ENCODE data around the gene DNM2. TPM values are rescaled to one million over a fixed set of nuclear protein-coding genes. Genes with fewer than 3 reads are reported as not detected.

The DNM2 gene
- polyA plus RNA-seq, 1 donor: 131 TPM

DNA sequence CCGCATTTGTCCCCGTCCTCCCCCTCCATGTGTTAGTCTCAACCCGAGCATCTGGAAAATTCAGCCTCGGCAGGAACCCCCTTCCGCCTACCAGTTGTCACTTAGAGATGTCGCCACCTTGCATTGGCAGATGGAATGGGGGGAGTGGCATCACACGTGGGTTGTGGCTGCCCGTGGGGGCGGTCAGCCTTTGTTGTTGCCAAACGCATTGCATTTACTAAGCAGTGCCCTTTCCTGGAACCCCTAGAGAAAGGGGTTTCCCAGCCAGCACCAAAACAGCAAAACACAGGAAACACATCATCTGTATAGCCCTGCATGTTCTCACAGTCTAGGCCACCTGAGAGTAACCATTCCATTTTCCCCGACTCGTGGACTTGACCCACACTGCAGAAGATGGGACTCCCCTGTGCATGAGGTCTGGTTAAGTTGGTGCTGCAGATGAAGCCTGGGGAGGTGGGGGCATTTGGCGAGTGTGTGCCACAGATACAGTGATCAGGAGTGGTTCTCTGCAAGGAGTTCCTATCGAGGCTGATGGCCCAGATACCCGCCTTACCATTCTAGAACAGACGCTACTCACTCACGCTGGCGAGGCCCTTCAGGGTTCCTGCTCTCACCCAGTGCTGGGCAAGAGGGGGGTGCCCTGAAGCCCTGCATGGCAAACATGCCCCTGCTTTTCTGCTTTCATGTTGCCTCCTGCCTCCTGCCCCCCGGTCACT is 79.8 kb downstream of the DNM2 start:
- no peak for DNase-seq
- Histone ChIP-seq H3K4me1 (ENCODE audit: control insufficient read depth, insufficient read depth, low read length) (no peaks in the 10 kb centered on the region), H3K27ac (ENCODE audit: low read length) (no peak overlapping the region), H3K9me3 (ENCODE audit: control insufficient read depth, low read depth, low read length) (no peaks in the 10 kb centered on the region), H3K36me3 (ENCODE audit: control insufficient read depth, insufficient read depth, low read length) (peaks cover 91% of the 10 kb centered on the region), H3K4me3 (ENCODE audit: low read length) (no peak overlapping the region), H3K27me3 (ENCODE audit: control insufficient read depth, insufficient read depth, low read length) (no peaks in the 10 kb centered on the region)
- WGBS (ENCODE audit: insufficient coverage, low lambda C conversion rate): no CpG with 5 or more reads among the region's 19 CpGs

DNA sequence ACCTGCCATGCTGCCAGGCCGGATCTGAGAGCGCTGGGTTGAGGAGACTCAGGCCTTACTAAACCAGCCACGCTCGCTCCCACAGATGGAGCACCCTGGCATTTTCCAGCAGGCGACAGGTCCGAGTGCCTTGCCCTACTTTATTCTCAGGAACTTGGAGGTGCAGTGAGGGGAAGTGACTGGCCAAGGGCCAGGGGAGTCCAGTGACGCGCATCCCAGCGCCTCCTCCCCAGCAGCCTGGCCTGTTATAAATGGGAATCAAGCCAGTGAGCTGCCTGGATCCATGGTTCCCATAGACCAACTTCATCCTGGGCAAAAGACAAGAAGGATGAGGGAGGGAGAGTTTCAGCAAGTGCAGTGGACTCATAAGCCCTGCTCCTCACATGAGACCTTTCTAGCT is 82.6 kb downstream of the DNM2 start:
- no peak overlapping the region for H3K4me3 ChIP-seq (ENCODE audit: low read length)
- no peak overlapping the region for H3K27ac ChIP-seq (ENCODE audit: low read length)
- H3K36me3 ChIP-seq (ENCODE audit: control insufficient read depth, insufficient read depth, low read length): peaks cover 91% of the 10 kb centered on the region
- no peaks in the 10 kb centered on the region for H3K4me1 ChIP-seq (ENCODE audit: control insufficient read depth, insufficient read depth, low read length)
- no peak for DNase-seq
- H3K9me3 ChIP-seq (ENCODE audit: control insufficient read depth, low read depth, low read length): peaks cover 3% of the 10 kb centered on the region
- H3K27me3 ChIP-seq (ENCODE audit: control insufficient read depth, insufficient read depth, low read length): no peaks in the 10 kb centered on the region
- no CpG with 5 or more reads among the region's 9 CpGs for WGBS (ENCODE audit: insufficient coverage, low lambda C conversion rate)

DNA sequence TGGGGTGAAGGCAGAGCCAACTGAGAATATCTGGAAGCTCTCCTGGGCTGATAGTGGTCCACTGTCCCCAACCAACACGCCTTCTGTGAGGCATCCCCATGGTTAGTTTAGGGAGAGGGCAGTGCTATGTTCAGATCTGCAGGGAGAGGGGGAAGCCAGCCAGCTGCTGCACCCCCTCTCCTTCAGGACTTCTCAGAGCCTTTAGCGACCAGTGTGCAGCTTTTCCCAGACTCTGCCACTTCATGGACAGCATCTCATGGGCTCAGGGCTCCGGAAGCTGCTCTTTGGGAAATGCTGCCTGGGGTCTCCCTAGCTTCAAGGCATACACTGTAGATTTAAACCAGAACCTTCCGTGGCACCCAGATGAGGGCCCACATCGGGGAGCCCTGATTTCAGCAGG is 84.6 kb downstream of the DNM2 start:
- peaks cover 3% of the 10 kb centered on the region for H3K9me3 ChIP-seq (ENCODE audit: control insufficient read depth, low read depth, low read length)
- no peak overlapping the region for H3K4me3 ChIP-seq (ENCODE audit: low read length)
- DNase-seq: no peak
- H3K27ac ChIP-seq (ENCODE audit: low read length): no peak overlapping the region
- WGBS (ENCODE audit: insufficient coverage, low lambda C conversion rate): no CpG with 5 or more reads among the region's 5 CpGs
- peaks cover 83% of the 10 kb centered on the region for H3K36me3 ChIP-seq (ENCODE audit: control insufficient read depth, insufficient read depth, low read length)
- H3K27me3 ChIP-seq (ENCODE audit: control insufficient read depth, insufficient read depth, low read length): no peaks in the 10 kb centered on the region
- H3K4me1 ChIP-seq (ENCODE audit: control insufficient read depth, insufficient read depth, low read length): no peaks in the 10 kb centered on the region

DNA sequence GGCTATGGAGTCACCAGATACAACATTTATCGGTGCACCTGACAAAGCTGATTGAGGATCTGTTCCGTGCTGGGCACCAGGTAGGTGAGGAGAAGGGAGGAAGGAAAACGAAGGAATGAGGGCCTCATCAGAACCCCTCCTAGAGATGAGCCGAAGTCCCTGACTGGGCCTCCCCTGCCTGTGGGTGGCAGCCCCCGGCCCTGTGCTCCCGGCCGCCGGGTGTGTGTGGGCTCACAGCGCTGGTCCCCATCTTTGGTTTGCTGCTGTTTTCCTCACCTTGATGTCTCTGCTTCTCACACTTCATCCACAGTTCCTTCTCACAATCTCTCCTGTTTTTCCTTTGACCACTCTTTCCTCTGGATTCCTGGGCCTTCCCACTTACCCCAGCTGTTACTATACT is 85.4 kb downstream of the DNM2 start:
- no CpG with 5 or more reads among the region's 9 CpGs for WGBS (ENCODE audit: insufficient coverage, low lambda C conversion rate)
- Histone ChIP-seq H3K4me1 (ENCODE audit: control insufficient read depth, insufficient read depth, low read length) (no peaks in the 10 kb centered on the region), H3K27me3 (ENCODE audit: control insufficient read depth, insufficient read depth, low read length) (no peaks in the 10 kb centered on the region), H3K4me3 (ENCODE audit: low read length) (no peak overlapping the region), H3K27ac (ENCODE audit: low read length) (no peak overlapping the region), H3K36me3 (ENCODE audit: control insufficient read depth, insufficient read depth, low read length) (peaks cover 78% of the 10 kb centered on the region), H3K9me3 (ENCODE audit: control insufficient read depth, low read depth, low read length) (peaks cover 3% of the 10 kb centered on the region)
- no peak for DNase-seq

DNA sequence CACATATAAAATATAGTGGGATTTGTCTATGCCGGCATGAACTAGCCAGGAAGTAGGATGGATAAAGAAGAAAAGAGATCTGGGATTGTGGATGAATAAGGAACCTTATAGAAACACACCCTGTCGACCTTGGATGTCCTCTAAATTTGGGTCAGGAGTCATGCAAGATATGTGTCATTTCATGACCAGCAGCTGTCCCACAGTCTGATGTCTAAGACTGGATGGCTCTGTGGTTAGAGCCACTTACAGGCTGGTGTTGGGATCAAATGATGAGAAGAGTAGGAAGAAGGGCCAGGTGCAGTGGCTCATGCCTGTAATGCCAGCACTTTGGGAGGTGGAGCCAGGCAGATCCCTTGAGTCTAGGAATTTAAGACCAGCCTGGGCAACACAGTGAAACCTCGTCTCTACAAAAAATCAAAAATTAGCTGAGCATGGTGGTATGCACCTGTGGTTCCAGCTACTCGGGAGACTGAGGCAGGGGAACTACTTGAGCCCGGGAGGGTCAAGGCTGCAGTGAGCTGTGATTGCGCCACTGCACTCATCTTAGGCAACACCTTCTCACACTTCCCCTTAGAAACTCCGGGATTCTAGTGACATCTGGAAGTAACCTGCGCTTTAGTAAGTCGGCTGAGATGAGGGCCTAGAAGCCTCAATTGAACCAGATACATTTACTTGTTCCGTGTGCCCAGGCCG is 87.3 kb downstream of the DNM2 start:
- Histone ChIP-seq H3K4me1 (ENCODE audit: control insufficient read depth, insufficient read depth, low read length) (no peaks in the 10 kb centered on the region), H3K36me3 (ENCODE audit: control insufficient read depth, insufficient read depth, low read length) (peaks cover 82% of the 10 kb centered on the region), H3K27ac (ENCODE audit: low read length) (no peak overlapping the region), H3K27me3 (ENCODE audit: control insufficient read depth, insufficient read depth, low read length) (no peaks in the 10 kb centered on the region), H3K4me3 (ENCODE audit: low read length) (no peak overlapping the region), H3K9me3 (ENCODE audit: control insufficient read depth, low read depth, low read length) (peaks cover 3% of the 10 kb centered on the region)
- DNase-seq: no peak
- no CpG with 5 or more reads among the region's 11 CpGs for WGBS (ENCODE audit: insufficient coverage, low lambda C conversion rate)

DNA sequence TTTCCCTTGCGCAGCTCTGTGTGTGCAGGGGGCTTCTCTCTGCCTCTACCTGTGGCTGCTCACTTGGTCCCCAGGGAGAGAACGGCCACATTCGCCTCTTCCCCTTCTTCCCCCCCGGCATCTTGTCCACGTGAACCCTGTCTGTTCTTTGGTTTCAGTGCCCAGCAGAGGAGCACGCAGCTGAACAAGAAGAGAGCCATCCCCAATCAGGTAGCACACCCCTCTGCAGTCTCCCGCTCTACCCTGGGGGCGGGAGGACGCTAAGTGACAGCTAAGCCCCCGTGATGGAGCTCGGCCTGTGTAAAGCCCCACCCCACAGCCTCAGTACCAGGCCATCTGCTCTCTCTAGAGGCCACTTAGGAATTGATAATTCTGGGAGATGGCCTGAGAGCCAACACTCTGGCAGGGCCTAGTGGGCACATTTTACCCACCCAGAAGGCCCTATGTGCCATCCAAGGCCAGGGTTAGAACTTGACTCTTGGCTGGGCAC is 87.9 kb downstream of the DNM2 start:
- Histone ChIP-seq H3K36me3 (ENCODE audit: control insufficient read depth, insufficient read depth, low read length) (peaks cover 81% of the 10 kb centered on the region), H3K4me3 (ENCODE audit: low read length) (no peak overlapping the region), H3K9me3 (ENCODE audit: control insufficient read depth, low read depth, low read length) (peaks cover 3% of the 10 kb centered on the region), H3K27me3 (ENCODE audit: control insufficient read depth, insufficient read depth, low read length) (no peaks in the 10 kb centered on the region), H3K4me1 (ENCODE audit: control insufficient read depth, insufficient read depth, low read length) (no peaks in the 10 kb centered on the region), H3K27ac (ENCODE audit: low read length) (no peak overlapping the region)
- no peak for DNase-seq
- WGBS (ENCODE audit: insufficient coverage, low lambda C conversion rate): no CpG with 5 or more reads among the region's 11 CpGs

DNA sequence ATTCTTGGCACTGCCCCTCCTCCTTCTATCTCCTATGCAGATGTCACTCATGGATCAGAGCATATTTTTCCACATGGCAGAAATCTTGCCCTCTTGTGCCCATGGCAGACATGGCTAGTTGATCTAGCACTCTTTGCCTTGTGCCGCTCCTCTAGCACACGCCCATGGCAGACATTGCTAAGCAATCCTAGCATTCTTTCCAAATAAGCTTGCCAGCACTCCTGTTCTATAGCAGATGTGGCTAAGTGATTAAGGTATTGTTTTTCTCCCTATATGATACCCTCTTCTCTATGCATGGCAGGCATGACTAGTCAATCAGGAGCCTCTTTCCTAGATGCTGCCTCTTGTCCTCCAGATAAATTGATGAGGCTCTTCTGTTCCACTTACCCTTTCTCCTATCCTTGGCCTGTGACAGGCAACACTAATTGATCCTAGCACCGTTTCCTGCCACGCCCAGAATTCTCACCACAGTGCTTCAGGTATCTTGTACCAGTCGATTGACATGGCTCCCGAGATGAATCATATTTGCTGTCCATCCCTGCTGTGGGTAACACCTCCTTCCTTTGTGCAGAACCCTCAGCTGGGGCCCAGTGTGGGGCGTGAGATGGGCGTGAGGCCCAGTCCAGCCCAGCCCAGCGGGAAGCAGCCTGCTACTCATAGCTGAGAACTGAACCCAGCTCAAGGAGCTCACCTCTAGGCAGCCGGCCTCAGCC is 91.2 kb downstream of the DNM2 start:
- peaks cover 83% of the 10 kb centered on the region for H3K36me3 ChIP-seq (ENCODE audit: control insufficient read depth, insufficient read depth, low read length)
- peak in 1 of 2 donors; percentile 26 for DNase-seq
- no peak overlapping the region for H3K27ac ChIP-seq (ENCODE audit: low read length)

DNA sequence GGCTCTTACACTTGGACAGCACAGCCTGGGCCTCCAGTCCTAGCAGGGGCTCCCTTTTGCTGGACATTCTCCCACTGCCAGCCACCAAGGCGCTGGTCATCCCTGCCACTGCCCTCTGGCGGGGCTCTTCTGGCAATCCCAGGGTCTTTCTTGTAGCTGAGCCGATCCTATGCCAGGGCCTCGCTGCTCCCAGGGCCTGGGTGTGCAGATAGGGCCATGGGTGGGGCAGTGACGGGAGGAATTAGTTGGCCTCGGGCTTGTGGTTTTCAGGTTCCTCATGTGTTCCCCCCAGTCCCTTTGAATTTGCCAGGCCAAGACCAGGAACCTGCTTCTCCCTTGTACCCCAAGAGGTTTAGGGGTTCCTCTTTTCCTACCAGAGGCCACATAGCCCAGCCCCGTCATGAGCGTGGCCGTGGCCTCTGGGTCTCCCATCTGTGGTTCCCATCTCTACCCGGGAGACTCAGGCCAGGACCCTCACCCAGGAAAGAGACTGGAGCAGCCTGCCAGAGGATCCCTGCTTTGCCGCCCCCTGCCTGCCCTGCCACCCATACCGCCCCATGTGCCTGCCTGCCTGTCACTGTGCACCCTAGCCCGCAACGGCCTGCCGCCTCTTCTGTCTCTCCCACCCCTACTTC is 91.9 kb downstream of the DNM2 start:
- Histone ChIP-seq H3K4me1 (ENCODE audit: control insufficient read depth, insufficient read depth, low read length) (peaks cover 3% of the 10 kb centered on the region), H3K27me3 (ENCODE audit: control insufficient read depth, insufficient read depth, low read length) (no peaks in the 10 kb centered on the region), H3K27ac (ENCODE audit: low read length) (no peak overlapping the region), H3K9me3 (ENCODE audit: control insufficient read depth, low read depth, low read length) (no peaks in the 10 kb centered on the region), H3K36me3 (ENCODE audit: control insufficient read depth, insufficient read depth, low read length) (peaks cover 80% of the 10 kb centered on the region), H3K4me3 (ENCODE audit: low read length) (no peak overlapping the region)
- WGBS (ENCODE audit: insufficient coverage, low lambda C conversion rate): no CpG with 5 or more reads among the region's 15 CpGs
- no peak for DNase-seq

More for the DNA sequence above, 91.2 kb downstream of the DNM2 start:
- Histone ChIP-seq H3K27me3 (ENCODE audit: control insufficient read depth, insufficient read depth, low read length) (no peaks in the 10 kb centered on the region), H3K9me3 (ENCODE audit: control insufficient read depth, low read depth, low read length) (no peaks in the 10 kb centered on the region), H3K4me3 (ENCODE audit: low read length) (no peak overlapping the region), H3K4me1 (ENCODE audit: control insufficient read depth, insufficient read depth, low read length) (peaks cover 3% of the 10 kb centered on the region)
- WGBS (ENCODE audit: insufficient coverage, low lambda C conversion rate): 83% methylated on average over 1 of the region's 10 CpGs

DNA sequence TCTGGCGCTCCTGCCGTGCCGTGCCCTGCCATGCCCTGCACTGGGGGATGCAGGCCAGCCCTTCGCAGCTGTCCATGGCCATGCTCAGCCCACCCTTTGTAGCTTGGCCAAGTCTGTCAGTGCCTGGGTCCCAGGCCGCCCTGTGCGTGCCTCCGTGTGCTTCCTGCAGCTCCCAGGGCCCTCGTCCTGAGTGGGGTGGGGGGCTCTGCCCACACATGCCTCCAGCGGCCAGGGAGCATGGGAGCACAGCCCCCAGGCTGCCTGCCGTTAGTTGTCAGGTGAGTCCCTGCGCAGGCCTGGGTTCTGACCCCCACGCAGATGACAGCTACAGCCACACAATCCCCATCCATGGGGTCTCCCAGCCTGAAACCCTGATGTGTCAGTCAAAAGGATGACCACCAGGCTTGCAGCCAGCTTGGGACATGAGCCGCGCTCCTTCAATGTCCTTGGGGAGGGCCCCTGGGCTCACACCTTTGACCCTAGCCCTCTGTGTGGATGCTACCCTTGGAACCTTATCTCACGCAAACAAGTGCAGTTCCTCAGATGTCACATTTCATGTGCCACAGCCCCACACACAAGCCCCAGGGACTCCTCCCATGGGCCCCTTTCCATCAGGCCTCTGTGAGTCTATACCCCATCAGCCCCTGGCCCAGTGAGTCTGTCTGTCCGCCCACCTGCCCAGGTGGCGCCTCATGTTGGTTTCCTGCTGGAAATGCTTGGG is 93.7 kb downstream of the DNM2 start:
- no CpG with 5 or more reads among the region's 17 CpGs for WGBS (ENCODE audit: insufficient coverage, low lambda C conversion rate)
- Histone ChIP-seq H3K27me3 (ENCODE audit: control insufficient read depth, insufficient read depth, low read length) (no peaks in the 10 kb centered on the region), H3K36me3 (ENCODE audit: control insufficient read depth, insufficient read depth, low read length) (peaks cover 83% of the 10 kb centered on the region), H3K4me1 (ENCODE audit: control insufficient read depth, insufficient read depth, low read length) (peaks cover 3% of the 10 kb centered on the region), H3K9me3 (ENCODE audit: control insufficient read depth, low read depth, low read length) (no peaks in the 10 kb centered on the region), H3K27ac (ENCODE audit: low read length) (no peak overlapping the region), H3K4me3 (ENCODE audit: low read length) (no peak overlapping the region)
- no peak for DNase-seq

Data from large intestine (tissue), 3 donors.